Ectodermal cell (in vitro differentiated cells): ENCODE results near the gene SERPING1. TPM values are rescaled to one million over a fixed set of nuclear protein-coding genes. Genes with fewer than 3 reads are reported as not detected.
A peak's percentile ranks its signal among the peaks of the same experiment; 100 is the strongest.

Experiments
- H3K27ac ChIP-seq: 2 replicates; pipeline ENCODE4 v1.7.0; 2013; ENCODE audit warnings: mild to moderate bottlenecking, low read depth, low read length; ENCODE audit not compliant: insufficient read depth, poor library complexity, severe bottlenecking
- H3K27me3 ChIP-seq: 2 replicates; pipeline ENCODE4 v1.7.0; 2013; ENCODE audit warnings: mild to moderate bottlenecking, low read length; ENCODE audit not compliant: insufficient read depth, control insufficient read depth, poor library complexity, severe bottlenecking
- H3K36me3 ChIP-seq: one replicate; pipeline ENCODE4 v1.7.0; 2013; ENCODE audit warnings: low read length; ENCODE audit not compliant: control insufficient read depth, insufficient read depth
- H3K4me1 ChIP-seq: one replicate; pipeline ENCODE4 v1.7.0; 2013; ENCODE audit warnings: low read length; ENCODE audit not compliant: control insufficient read depth, insufficient read depth
- H3K4me3 ChIP-seq: 2 replicates; pipeline ENCODE4 v1.7.0; 2013; ENCODE audit warnings: low read depth, low read length, control low read depth; ENCODE audit not compliant: insufficient read depth
- H3K9me3 ChIP-seq: 2 replicates; pipeline ENCODE4 v1.7.0; 2013; ENCODE audit warnings: mild to moderate bottlenecking, low read length, moderate library complexity; ENCODE audit not compliant: control insufficient read depth
- WGBS, 2 experiments: methylation state at CpG; one replicate each; pipeline ENCODE4 v1.1.7; 2013; ENCODE audit warnings: missing lambda C conversion rate in 2 of 2; 5-methylcytosine and 5-hydroxymethylcytosine counted together
- polyA plus RNA-seq, 4 experiments: library from polyadenylated mRNA; stranded (reverse); fragments of 50-300 nt; gene quantifications; one replicate each; pipeline ENCODE4 v1.2.3, GENCODE V29; 2013

Gene SERPING1
- polyA plus RNA-seq (2013, experiment 1 of 4), result 110 TPM
- 98.4 TPM for polyA plus RNA-seq (2013, experiment 2 of 4)
- polyA plus RNA-seq (2013, experiment 3 of 4), result 111 TPM
- 127 TPM for polyA plus RNA-seq (2013, experiment 4 of 4)

GRCh38 chr11:57597461-57597915, at the start of gene SERPING1:
Gene SERPING1, plus strand, starts transcription at chr11:57597685. Its CDS starts 586 bp downstream, at chr11:57598271.
- no peaks in the 10 kb centered on the region for H3K9me3 ChIP-seq
- H3K27ac ChIP-seq, result peak within 1 kb of the TSS; percentile 96
- H3K4me3 ChIP-seq, result peak within 1 kb of the TSS; percentile 44
- H3K27me3 ChIP-seq, result no peaks in the 10 kb centered on the region
- 0 to 1% methylated on average over 10 of the region's 10 CpGs for WGBS, 2 experiments
- peaks cover 34% of the 10 kb centered on the region for H3K4me1 ChIP-seq
- H3K36me3 ChIP-seq, result no peaks in the 10 kb centered on the region

GRCh38 chr11:57547854-57548377, 49.6 kb upstream of the SERPING1 start:
- no peak overlapping the region for H3K4me3 ChIP-seq
- H3K36me3 ChIP-seq, result peaks cover 11% of the 10 kb centered on the region
- no peaks in the 10 kb centered on the region for H3K9me3 ChIP-seq
- H3K27ac ChIP-seq, result no peak overlapping the region
- 92 to 94% methylated on average over 6 of the region's 6 CpGs for WGBS, 2 experiments
- H3K4me1 ChIP-seq, result peaks cover 3% of the 10 kb centered on the region
- H3K27me3 ChIP-seq, result no peaks in the 10 kb centered on the region

- 88 to 89% methylated on average over 8 of the region's 8 CpGs for WGBS, 2 experiments
- Histone ChIP-seq H3K4me1 (peaks cover 3% of the 10 kb centered on the region), H3K36me3 (peaks cover 26% of the 10 kb centered on the region), H3K9me3 (no peaks in the 10 kb centered on the region), H3K27me3 (no peaks in the 10 kb centered on the region), H3K4me3 (no peak overlapping the region), H3K27ac (no peak overlapping the region)
Measured at GRCh38 chr11:57549983-57550382, 47.5 kb upstream of the SERPING1 start.

GRCh38 chr11:57551941-57552340, 45.5 kb upstream of the SERPING1 start:
- Histone ChIP-seq H3K27ac (no peak overlapping the region), H3K27me3 (no peaks in the 10 kb centered on the region), H3K4me1 (peaks cover 3% of the 10 kb centered on the region), H3K4me3 (no peak overlapping the region), H3K36me3 (peaks cover 42% of the 10 kb centered on the region), H3K9me3 (no peaks in the 10 kb centered on the region)
- WGBS, 2 experiments, result 96 to 97% methylated on average over 4 of the region's 4 CpGs

- Histone ChIP-seq H3K9me3 (no peaks in the 10 kb centered on the region), H3K36me3 (peaks cover 46% of the 10 kb centered on the region), H3K27ac (no peak overlapping the region), H3K4me3 (no peak overlapping the region), H3K4me1 (peaks cover 2% of the 10 kb centered on the region), H3K27me3 (no peaks in the 10 kb centered on the region)
- WGBS, 2 experiments, result 90 to 95% methylated on average over 5 of the region's 5 CpGs
Measured at GRCh38 chr11:57552479-57552878, 45.0 kb upstream of the SERPING1 start.

- Histone ChIP-seq H3K9me3 (no peaks in the 10 kb centered on the region), H3K4me1 (no peaks in the 10 kb centered on the region), H3K27ac (no peak overlapping the region), H3K36me3 (peaks cover 50% of the 10 kb centered on the region), H3K4me3 (no peak overlapping the region), H3K27me3 (no peaks in the 10 kb centered on the region)
- 90 to 100% methylated on average over 2 of the region's 2 CpGs for WGBS, 2 experiments
Measured at GRCh38 chr11:57555393-57555792, 42.1 kb upstream of the SERPING1 start.

GRCh38 chr11:57556041-57556440, 41.4 kb upstream of the SERPING1 start:
- no peak overlapping the region for H3K27ac ChIP-seq
- no peak overlapping the region for H3K4me3 ChIP-seq
- H3K9me3 ChIP-seq, result no peaks in the 10 kb centered on the region
- WGBS, 2 experiments, result 92 to 93% methylated on average over 8 of the region's 8 CpGs
- no peaks in the 10 kb centered on the region for H3K27me3 ChIP-seq
- peaks cover 49% of the 10 kb centered on the region for H3K36me3 ChIP-seq
- H3K4me1 ChIP-seq, result no peaks in the 10 kb centered on the region

- no peak overlapping the region for H3K27ac ChIP-seq
- H3K27me3 ChIP-seq, result no peaks in the 10 kb centered on the region
- no peaks in the 10 kb centered on the region for H3K4me1 ChIP-seq
- 95 to 97% methylated on average over 4 of the region's 4 CpGs for WGBS, 2 experiments
- peaks cover 30% of the 10 kb centered on the region for H3K36me3 ChIP-seq
- no peak overlapping the region for H3K4me3 ChIP-seq
- H3K9me3 ChIP-seq, result no peaks in the 10 kb centered on the region
Measured at GRCh38 chr11:57560146-57560545, 37.3 kb upstream of the SERPING1 start.

- Histone ChIP-seq H3K4me3 (no peak overlapping the region), H3K36me3 (peaks cover 11% of the 10 kb centered on the region), H3K4me1 (peaks cover 7% of the 10 kb centered on the region), H3K27ac (no peak overlapping the region), H3K27me3 (no peaks in the 10 kb centered on the region), H3K9me3 (no peaks in the 10 kb centered on the region)
- WGBS, 2 experiments, result 72 to 79% methylated on average over 4 of the region's 4 CpGs
Measured at GRCh38 chr11:57562596-57562995, 34.9 kb upstream of the SERPING1 start.

GRCh38 chr11:57566005-57566904, 31.2 kb upstream of the SERPING1 start:
- 96 to 97% methylated on average over 4 of the region's 4 CpGs for WGBS, 2 experiments
- H3K4me3 ChIP-seq, result peak overlapping the region; percentile 82

More at GRCh38 chr11:57566005-57566904, 31.2 kb upstream of the SERPING1 start:
- H3K36me3 ChIP-seq, result no peaks in the 10 kb centered on the region
- H3K27ac ChIP-seq, result no peak overlapping the region
- peaks cover 17% of the 10 kb centered on the region for H3K4me1 ChIP-seq
- no peaks in the 10 kb centered on the region for H3K27me3 ChIP-seq
- no peaks in the 10 kb centered on the region for H3K9me3 ChIP-seq
